K562 (cell line): Measurements from ENCODE around the gene SPEG. TPM values are rescaled to one million over a fixed set of nuclear protein-coding genes. Genes with fewer than 3 reads are reported as not detected.

Experiments used
- ATAC-seq: fragments of 200-7000 bp; cut with Tn5 transposase; 3 replicates; pipeline ENCODE4 v1.9.1; 2020; ENCODE audit warnings: moderate library complexity
- BruUV-seq: library from RNA; stranded (reverse); fragments of 400-500 nt; replicated peaks from 2 replicates; lab custom pipeline; 2021; lab: Mats Ljungman, UMichigan
- CTCF ChIA-PET: fragments of 300-600 bp; formaldehyde crosslinking; extraction: SDS; loops from one replicate; lab custom pipeline; 2021; ENCODE audit warnings: low intra/inter-chr PET ratio; lab: Yijun Ruan, JAX
- POLR2A ChIA-PET: fragments of 300-600, 350-650 bp; sonication (Branson Sonifier 250); formaldehyde crosslinking; extraction: SDS; loops from one replicate; lab custom pipeline; 2021; ENCODE audit warnings: antibody characterized with exemption, inconsistent platforms; lab: Yijun Ruan, JAX
- DNase-seq, 4 experiments: peaks; one replicate each; pipeline versions ENCODE4 v3.0.0 to v3.0.0-alpha.2; 2011 to 2018; ENCODE audit warnings: low spot score in 3 of 4, mixed read lengths in 3 of 4; ENCODE audit errors: extremely low read depth in 1 of 4
- FAIRE-seq: peaks from 2 replicates; lab custom pipeline; 2011; peaks lifted over from hg19 to GRCh38; lab: Jason Lieb, UNC
- H2AFZ ChIP-seq: 2 replicates; pipeline ENCODE4 v1.6.0; 2011; ENCODE audit warnings: low read depth, low read length, control low read depth, inconsistent platforms
- H3K27ac ChIP-seq: fragments of 200-600 bp; 3 replicates; pipeline ENCODE4 v1.8.0; 2011; ENCODE audit warnings: low read depth, mild to moderate bottlenecking, control low read depth, inconsistent platforms, low read length, moderate library complexity, mixed read lengths; ENCODE audit errors: extremely low read depth
- H3K27me3 ChIP-seq, 2 experiments: fragments of 300-600 bp in 1 of 2; 2 replicates in 1 of 2; 3 replicates in 1 of 2; pipeline versions ENCODE4 v1.6.0 to v1.8.0; 2011; ENCODE audit warnings: inconsistent platforms in 2 of 2, low read length in 2 of 2, mild to moderate bottlenecking in 1 of 2, mixed read lengths in 1 of 2, moderate library complexity in 1 of 2; ENCODE audit not compliant: control insufficient read depth in 2 of 2, insufficient read depth in 2 of 2
- H3K36me3 ChIP-seq: fragments of 300-600 bp; 3 replicates; pipeline ENCODE4 v1.8.0; 2011; ENCODE audit warnings: mild to moderate bottlenecking, low read length, inconsistent platforms; ENCODE audit not compliant: control insufficient read depth, insufficient read depth
- H3K4me1 ChIP-seq, 2 experiments: fragments of 200-600 bp in 1 of 2; replicated peaks in 1 of 2; 2 replicates in 1 of 2; 3 replicates in 1 of 2; pipeline versions ENCODE4 v1.5.1 to v1.8.0; 2011; ENCODE audit warnings: inconsistent platforms in 2 of 2, low read length in 2 of 2, mild to moderate bottlenecking in 1 of 2, mixed read lengths in 1 of 2, moderate library complexity in 1 of 2; ENCODE audit not compliant: control insufficient read depth in 2 of 2, insufficient read depth in 2 of 2
- H3K4me2 ChIP-seq: 2 replicates; pipeline ENCODE4 v1.6.1; 2011; ENCODE audit warnings: low read length, control low read depth, inconsistent platforms, mixed read lengths; ENCODE audit not compliant: insufficient read depth
- H3K4me3 ChIP-seq: fragments of 200-600 bp; sonication (generic), shearing (Covaris generic); 2 replicates; pipeline ENCODE4 v1.5.1; 2016; ENCODE audit warnings: control low read depth, inconsistent platforms
- H3K79me2 ChIP-seq: fragments of 200-600 bp; 3 replicates; pipeline ENCODE4 v1.8.0; 2011; ENCODE audit warnings: low read length, inconsistent platforms; ENCODE audit not compliant: control insufficient read depth, insufficient read depth
- H3K9ac ChIP-seq, 2 experiments: 2 replicates each; pipeline versions ENCODE4 v1.6.0 to v1.6.1; 2011; ENCODE audit warnings: low read depth in 2 of 2, low read length in 2 of 2, control low read depth in 1 of 2, inconsistent platforms in 1 of 2, mild to moderate bottlenecking in 1 of 2, mixed read lengths in 1 of 2; ENCODE audit not compliant: insufficient read depth in 1 of 2
- H3K9me1 ChIP-seq: one replicate; pipeline ENCODE4 v1.6.0; 2011; ENCODE audit warnings: inconsistent platforms, mild to moderate bottlenecking, low read length, moderate library complexity; ENCODE audit not compliant: control insufficient read depth, insufficient read depth
- H3K9me3 ChIP-seq: replicated peaks from 2 replicates; pipeline ENCODE4 v1.5.1; 2011; ENCODE audit warnings: low read depth, low read length, inconsistent platforms; ENCODE audit not compliant: control insufficient read depth, insufficient read depth
- H4K20me1 ChIP-seq: replicated peaks from 2 replicates; pipeline ENCODE4 v1.6.1; 2011; ENCODE audit warnings: low read length, inconsistent platforms, mixed read lengths; ENCODE audit not compliant: control insufficient read depth, insufficient read depth
- CREB5 ChIP-seq: fragments of 250-450 bp; sonication (Bioruptor Pico); IDR thresholded peaks from 2 replicates; pipeline ENCODE4 v1.5.0; 2020; ENCODE audit warnings: mild to moderate bottlenecking
- TARDBP ChIP-seq: fragments of 450-650 bp; IDR thresholded peaks from 2 replicates; pipeline ENCODE4 v1.6.1; 2016
- TFAM ChIP-seq: fragments of 250-450 bp; sonication (Bioruptor Pico); conservative IDR thresholded peaks from 2 replicates; pipeline ENCODE4 v1.5.0; 2021; ENCODE audit warnings: mild to moderate bottlenecking, moderate library complexity
- ZNF197 ChIP-seq: fragments of 200-800 bp; sonication (Bioruptor generic); IDR thresholded peaks from 2 replicates; pipeline ENCODE4 v1.6.1; 2016; ENCODE audit warnings: low read depth, missing genetic modification characterization, missing compliant biosample characterization
- WGBS: fragments of 100-300 bp; shearing (Covaris generic); methylation state at CpG from one replicate; pipeline ENCODE4 v1.1.6; 2016; ENCODE audit warnings: low coverage, mixed read lengths; ENCODE audit not compliant: insufficient coverage; ENCODE audit errors: missing lambda C conversion rate; 5-methylcytosine and 5-hydroxymethylcytosine counted together
- in situ Hi-C: fragments of 300-500 bp; cut with MboI; formaldehyde crosslinking; loops from 4 replicates; pipeline ENCODE4 v1.15.0; 2018; ENCODE audit warnings: inconsistent platforms, mixed read lengths
- intact Hi-C: fragments of 100-400 bp; cut with micrococcal nuclease; formaldehyde crosslinking; loops from 2 replicates; pipeline ENCODE4 v1.14.2; 2022
- polyA plus RNA-seq, 8 experiments: library from polyadenylated mRNA; depleted of rRNA in 4 of 8; stranded (reverse) in 5 of 8; unstranded in 3 of 8; fragments of >200 nt; fragmentation: Nextera tagmentation in 2 of 8; fragmentation: Illumina TruSeq in 1 of 8; extraction: Ambion mirVana in 2 of 8; extraction: Trizol in 1 of 8; gene quantifications; 2 replicates each; pipeline versions ENCODE4 v1.2.1 to v1.2.3, GENCODE V29; 2011 to 2014; ENCODE audit warnings: inconsistent platforms in 1 of 8, missing spikeins in 1 of 8
- total RNA-seq, 7 experiments: library from RNA; depleted of rRNA in 6 of 7; stranded (reverse); fragments of >200 nt in 6 of 7; fragmentation: Illumina TruSeq in 2 of 7; extraction: Trizol in 2 of 7; gene quantifications; 2 replicates each; pipeline versions ENCODE4 v1.2.1 to v1.2.3, GENCODE V29; 2011 to 2021; ENCODE audit warnings: low replicate concordance in 1 of 7
- TF ChIP-seq, protein P1 (sequence below), 2 experiments: fragments of 250-450 bp in 1 of 2; fragments of 450-650 bp in 1 of 2; sonication (Bioruptor Pico) in 1 of 2; IDR thresholded peaks; 2 replicates each; pipeline versions ENCODE4 v1.6.1 to v1.8.0; 2016 to 2021; ENCODE audit warnings: mild to moderate bottlenecking in 2 of 2, moderate library complexity in 2 of 2, missing compliant biosample characterization in 1 of 2, missing genetic modification characterization in 1 of 2
- TF ChIP-seq, protein P2 (sequence below), 2 experiments: fragments of 200-800 bp in 1 of 2; sonication (Bioruptor generic) in 1 of 2; sonication (generic) in 1 of 2; formaldehyde crosslinking in 1 of 2; IDR thresholded peaks in 1 of 2; conservative IDR thresholded peaks in 1 of 2; 2 replicates each; pipeline versions ENCODE4 v1.5.0 to v1.6.1; 2016 to 2020; ENCODE audit warnings: missing compliant biosample characterization in 1 of 2, missing genetic modification characterization in 1 of 2, missing genetic modification reagents in 1 of 2

Gene SPEG
- total and polyA plus RNA-seq, 9 of the 15 experiments (the other 6 are each of a cell fraction or from before 2014, with no cell fraction given), result 0.49 to 8.7 (median 3.0) TPM

DNA sequence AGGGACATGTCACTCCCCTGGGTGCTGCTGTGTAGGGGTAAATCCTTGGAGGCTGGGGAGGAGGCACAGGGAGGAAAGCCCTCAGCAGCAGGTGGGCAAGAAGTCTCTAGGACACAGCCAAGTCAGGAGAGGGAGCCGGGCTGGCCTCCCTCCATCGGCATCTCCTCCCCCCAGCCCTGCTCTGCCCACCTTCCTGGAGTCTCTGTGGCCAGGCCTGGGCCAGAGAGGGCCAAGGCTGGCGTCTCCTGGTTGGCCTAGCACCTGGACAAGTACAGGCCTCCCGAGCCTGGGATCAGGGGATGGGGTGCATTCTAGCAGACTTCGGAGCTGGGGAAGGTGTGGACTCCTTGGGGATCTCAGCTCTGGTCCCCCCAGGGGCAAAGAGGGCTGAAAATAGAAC, 1.8 kb downstream of the SPEG start:
- no peaks in the 10 kb centered on the region for H3K9me3 ChIP-seq
- intact Hi-C loops, result no loop called here
- POLR2A ChIA-PET, result interaction anchor here (0.6 to 1.6 kb wide), 3 partner anchors 34 to 98 kb away, joined by 3 to 5 read pairs (median 3); no protein-coding TSS in a partner anchor
- no peak overlapping the region for H3K4me2 ChIP-seq
- no TSS peak for BruUV-seq
- H3K27ac ChIP-seq, result no peak overlapping the region
- no peaks in the 10 kb centered on the region for H3K36me3 ChIP-seq
- H3K9ac ChIP-seq, result no peak overlapping the region
- no peaks in the 10 kb centered on the region for H3K79me2 ChIP-seq
- CTCF ChIA-PET, result no interaction called here
- peaks cover 12 to 23% of the 10 kb centered on the region in 2 experiments; a peak in 4 of 5 replicates for H3K4me1 ChIP-seq
- H2AFZ ChIP-seq, result no peak overlapping the region
- H3K27me3 ChIP-seq, result no peaks in the 10 kb centered on the region
- no peaks in the 10 kb centered on the region for H4K20me1 ChIP-seq
- H3K9me1 ChIP-seq, result peaks cover 2% of the 10 kb centered on the region
- in situ Hi-C loops, result loop anchor here (5.0 kb wide), 1 partner anchor 34 kb away; no protein-coding TSS in a partner anchor
- FAIRE-seq, result no peak
- no peak for ATAC-seq
- H3K4me3 ChIP-seq, result no peak overlapping the region
- WGBS, result 11% methylated on average over 2 of the region's 5 CpGs
- TF ChIP-seq, protein P1, sequence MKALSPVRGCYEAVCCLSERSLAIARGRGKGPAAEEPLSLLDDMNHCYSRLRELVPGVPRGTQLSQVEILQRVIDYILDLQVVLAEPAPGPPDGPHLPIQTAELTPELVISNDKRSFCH (CRISPR knock-in tag; IDR thresholded peaks at IDR 0.05), result no peak
- TF ChIP-seq, protein P1 (tag; IDR thresholded peaks at IDR 0.05), result no peak
- TF ChIP-seq TARDBP, result no peak
- no peak for TF ChIP-seq ZNF197 (CRISPR knock-in tag)
- TF ChIP-seq, protein P2, sequence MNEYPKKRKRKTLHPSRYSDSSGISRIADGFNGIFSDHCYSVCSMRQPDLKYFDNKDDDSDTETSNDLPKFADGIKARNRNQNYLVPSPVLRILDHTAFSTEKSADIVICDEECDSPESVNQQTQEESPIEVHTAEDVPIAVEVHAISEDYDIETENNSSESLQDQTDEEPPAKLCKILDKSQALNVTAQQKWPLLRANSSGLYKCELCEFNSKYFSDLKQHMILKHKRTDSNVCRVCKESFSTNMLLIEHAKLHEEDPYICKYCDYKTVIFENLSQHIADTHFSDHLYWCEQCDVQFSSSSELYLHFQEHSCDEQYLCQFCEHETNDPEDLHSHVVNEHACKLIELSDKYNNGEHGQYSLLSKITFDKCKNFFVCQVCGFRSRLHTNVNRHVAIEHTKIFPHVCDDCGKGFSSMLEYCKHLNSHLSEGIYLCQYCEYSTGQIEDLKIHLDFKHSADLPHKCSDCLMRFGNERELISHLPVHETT (CRISPR knock-in tag; conservative IDR thresholded peaks at IDR 0.05 in 1 of 2, IDR thresholded peaks at IDR 0.05 in 1 of 2), result no peak
- no peak for TF ChIP-seq TFAM
- TF ChIP-seq CREB5, result no peak
- no peak for DNase-seq
